Stimulated activated CD8-positive, alpha-beta memory T cell treated with anti-CD3 and anti-CD28 coated beads, Interleukin-7, amount 100 ng/mL, for 48 hours (primary cell): ENCODE data around the gene MEIS1.

ENCODE experiments used
- DNase-seq, 2 donors: peaks; one replicate each; pipeline ENCODE4 v3.0.0-alpha.2; 2020; ENCODE audit warnings: low read depth in 1 of 2; ENCODE audit errors: extremely low read depth in 1 of 2

MEIS1 gene

GRCh38 chr2:66561645-66562303 lies 126.8 kb downstream of the MEIS1 start:
- no peak for DNase-seq

DNA sequence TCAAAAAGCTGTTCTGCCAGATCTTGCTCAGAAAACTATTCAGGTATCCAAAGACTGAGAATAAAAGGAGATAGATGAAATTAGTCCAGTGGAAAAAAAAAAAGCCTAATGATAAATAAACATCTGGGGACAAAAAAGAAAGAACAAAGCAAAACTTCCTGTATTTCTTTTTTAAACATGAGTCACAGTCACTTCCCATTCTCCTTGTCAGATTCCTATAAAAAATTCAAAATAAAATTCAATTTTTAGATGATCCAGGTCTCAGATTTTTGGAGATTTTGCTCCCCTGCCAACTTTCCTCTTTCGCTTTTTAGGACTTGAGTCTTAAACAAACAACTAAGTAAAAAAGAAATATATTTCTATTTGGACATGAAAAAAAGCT lies 127.4 kb downstream of the MEIS1 start:
- no peak for DNase-seq

GRCh38 chr2:66563473-66563872 lies 128.5 kb downstream of the MEIS1 start:
- DNase-seq, result no peak

DNA sequence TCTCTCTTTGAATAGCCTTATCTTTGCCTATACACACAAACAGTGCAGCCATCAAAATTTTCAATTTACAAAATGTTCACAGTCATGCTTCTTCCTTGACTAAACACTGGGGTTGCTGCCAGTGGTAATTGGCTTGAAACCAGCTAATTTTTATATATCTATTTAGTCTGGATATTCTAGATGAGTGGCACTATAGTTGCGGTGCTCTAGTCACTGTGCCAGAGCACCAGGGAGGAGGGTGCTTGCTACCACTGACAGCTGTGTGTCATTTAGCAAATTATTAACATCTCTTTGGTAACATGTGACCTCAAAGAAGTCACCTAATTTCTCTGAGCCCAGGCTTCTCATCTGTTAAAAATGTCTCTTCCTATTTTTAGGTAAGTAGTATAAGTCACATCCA lies 130.4 kb downstream of the MEIS1 start:
- no peak for DNase-seq

DNA sequence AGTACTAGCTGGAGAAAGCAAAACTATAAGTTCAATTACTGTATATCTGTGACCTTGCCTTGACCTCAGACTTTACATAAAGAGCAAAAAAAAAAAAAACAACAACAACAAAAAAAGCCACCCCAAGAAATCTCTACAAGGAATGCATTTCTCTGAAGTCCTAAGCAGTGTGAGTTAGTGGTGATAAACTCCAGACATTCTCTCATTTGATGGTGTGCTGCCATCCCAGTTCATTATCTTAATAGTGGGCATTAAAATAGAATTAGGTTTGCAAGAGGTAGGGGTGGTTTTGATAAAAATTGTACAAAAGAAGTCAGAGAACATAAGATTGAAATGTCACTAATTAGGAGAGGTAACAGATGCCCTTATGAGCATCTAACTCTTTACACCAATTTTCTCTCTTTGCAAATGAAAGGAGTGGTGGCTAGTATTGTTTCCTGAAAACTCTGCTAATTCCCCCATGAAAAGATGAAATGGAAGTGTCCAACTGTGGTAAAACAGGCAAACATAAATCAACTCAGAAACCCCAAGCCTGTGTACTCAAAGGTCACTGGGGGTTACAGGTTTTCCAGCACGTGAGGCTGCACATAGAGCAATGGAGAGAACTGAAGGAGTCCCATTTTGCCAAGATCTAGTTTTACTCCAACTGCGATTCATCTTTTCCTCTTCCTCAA lies 131.9 kb downstream of the MEIS1 start:
- DNase-seq, result no peak

DNA sequence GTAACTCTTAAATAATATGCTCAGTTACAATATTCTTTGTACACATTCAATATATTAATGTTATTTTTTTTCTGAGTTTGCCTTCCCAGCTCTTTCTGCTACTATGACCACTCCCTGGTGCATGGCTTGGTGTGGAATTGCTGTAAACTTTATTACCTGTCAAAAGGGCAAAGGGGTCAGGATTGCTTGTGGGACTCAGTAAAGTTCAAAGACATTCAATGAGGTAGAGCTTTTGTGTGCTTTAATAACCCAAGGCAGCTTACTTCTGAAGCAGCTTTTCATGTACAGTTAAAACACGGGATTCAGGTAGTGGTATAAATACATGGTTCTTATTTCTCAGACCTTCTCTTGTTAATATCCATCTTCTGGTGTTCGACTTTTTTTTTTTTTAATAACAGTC lies 132.8 kb downstream of the MEIS1 start:
- DNase-seq, result no peak

DNA sequence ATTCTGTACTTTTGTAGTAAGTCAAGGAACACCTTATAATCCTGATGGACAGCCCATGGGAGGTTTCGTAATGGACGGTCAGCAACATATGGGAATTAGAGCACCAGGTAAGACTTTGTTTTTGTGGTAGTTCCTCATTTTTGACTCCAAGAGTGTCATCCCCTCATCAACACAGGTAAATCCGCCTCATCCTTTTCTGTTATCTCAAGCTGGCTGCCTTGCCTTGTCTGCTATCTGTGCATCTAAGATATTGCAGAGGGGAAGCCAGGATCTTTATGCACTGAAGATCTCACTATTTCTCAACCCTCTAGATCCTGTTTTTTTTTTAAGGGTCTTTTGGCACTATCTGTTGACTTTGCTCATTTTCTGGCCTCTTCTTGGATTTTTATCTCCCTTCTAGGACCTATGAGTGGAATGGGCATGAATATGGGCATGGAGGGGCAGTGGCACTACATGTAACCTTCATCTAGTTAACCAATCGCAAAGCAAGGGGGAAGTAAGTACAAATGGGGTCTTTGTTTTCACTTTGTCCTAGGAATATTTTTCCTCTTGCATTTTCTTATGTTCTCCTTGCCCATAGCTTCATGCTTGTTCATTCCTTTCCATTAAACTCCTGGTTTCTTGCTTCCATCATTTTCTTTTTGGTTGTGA lies 133.8 kb downstream of the MEIS1 start:
- no peak for DNase-seq

- DNase-seq, result no peak
Measured at GRCh38 chr2:66569321-66569851, 134.5 kb downstream of the MEIS1 start.

- no peak for DNase-seq
Measured at GRCh38 chr2:66569974-66570373, 135.0 kb downstream of the MEIS1 start.

GRCh38 chr2:66570471-66570870 lies 135.5 kb downstream of the MEIS1 start:
- DNase-seq, result no peak

- no peak for DNase-seq
Measured at GRCh38 chr2:66571918-66572317, 137.0 kb downstream of the MEIS1 start.

DNA sequence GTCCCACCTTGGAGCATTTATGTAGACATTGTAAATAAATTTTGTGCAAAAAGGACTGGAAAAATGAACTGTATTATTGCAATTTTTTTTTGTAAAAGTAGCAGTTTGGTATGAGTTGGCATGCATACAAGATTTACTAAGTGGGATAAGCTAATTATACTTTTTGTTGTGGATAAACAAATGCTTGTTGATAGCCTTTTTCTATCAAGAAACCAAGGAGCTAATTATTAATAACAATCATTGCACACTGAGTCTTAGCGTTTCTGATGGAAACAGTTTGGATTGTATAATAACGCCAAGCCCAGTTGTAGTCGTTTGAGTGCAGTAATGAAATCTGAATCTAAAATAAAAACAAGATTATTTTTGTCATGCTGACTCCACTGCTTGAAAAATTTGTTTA lies 137.5 kb downstream of the MEIS1 start:
- DNase-seq, result no peak

DNA sequence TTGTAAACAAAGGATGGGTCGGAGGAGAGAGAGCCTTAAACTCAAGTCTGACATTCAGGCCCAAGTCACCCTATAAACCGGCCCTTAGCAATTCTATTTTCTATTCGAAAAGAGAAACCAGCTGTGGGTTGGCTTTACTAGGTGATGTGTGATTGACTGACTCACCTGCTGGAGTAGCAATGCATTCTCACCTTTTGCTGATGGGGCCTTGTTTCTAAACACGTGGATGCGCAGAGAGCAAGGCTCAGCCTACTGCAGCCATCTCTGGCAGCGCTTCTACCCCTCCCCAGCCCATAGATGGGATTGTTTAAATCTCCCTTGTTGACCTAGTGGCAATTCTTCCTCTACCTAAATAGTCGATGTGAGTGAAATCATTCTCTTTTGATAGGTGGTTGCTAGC lies 138.5 kb downstream of the MEIS1 start:
- DNase-seq, result no peak

- no peak for DNase-seq
Measured at GRCh38 chr2:66573821-66574233, 138.9 kb downstream of the MEIS1 start.

DNA sequence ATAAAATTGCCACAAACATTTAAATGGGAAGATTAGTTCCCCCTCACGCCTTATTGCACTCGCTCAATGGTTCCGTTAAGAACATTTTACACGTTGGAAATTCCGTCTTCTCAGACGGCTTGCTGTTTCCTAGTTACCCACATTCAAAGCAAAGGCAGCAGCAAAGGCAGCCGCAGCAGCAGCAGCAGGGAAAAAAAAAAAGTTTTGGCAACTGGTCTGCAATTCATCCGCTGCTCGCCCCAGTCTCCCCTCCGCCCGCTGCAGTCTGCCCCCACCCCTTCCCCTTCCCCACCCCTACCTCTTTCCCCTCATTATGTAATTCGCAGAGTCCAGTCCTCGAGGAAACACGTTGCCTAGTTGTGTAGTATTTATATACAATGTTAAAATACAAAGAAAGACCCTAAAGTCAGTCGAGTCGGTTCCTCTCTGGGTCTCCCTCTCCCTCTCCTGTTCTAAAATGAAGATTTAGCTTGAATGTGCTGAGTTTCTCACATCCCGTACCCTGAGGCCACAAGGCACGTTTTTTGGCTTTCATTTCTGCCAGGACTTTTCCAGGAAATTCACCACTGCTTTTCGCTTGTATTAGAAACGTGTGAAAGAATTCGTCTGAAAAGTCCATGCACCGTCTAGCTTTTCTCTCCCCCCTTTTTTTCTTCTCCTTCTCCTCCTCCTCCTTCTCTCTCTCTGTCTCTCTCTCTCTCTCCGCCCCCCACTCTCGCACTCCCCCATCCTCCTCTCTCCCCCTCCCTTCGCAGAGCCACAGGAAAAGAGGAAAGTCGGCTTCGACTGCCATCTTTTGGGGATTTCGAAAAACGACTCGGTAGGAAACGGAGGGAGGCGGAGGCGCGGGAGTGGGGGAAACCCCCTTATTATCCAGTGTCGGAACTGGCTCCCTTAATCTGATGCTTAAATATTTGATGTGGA lies 140.0 kb downstream of the MEIS1 start:
- DNase-seq, result no peak

- no peak for DNase-seq
Measured at GRCh38 chr2:66575625-66576310, 140.8 kb downstream of the MEIS1 start.

GRCh38 chr2:66576311-66576560 lies 141.3 kb downstream of the MEIS1 start:
- DNase-seq, result no peak

DNA sequence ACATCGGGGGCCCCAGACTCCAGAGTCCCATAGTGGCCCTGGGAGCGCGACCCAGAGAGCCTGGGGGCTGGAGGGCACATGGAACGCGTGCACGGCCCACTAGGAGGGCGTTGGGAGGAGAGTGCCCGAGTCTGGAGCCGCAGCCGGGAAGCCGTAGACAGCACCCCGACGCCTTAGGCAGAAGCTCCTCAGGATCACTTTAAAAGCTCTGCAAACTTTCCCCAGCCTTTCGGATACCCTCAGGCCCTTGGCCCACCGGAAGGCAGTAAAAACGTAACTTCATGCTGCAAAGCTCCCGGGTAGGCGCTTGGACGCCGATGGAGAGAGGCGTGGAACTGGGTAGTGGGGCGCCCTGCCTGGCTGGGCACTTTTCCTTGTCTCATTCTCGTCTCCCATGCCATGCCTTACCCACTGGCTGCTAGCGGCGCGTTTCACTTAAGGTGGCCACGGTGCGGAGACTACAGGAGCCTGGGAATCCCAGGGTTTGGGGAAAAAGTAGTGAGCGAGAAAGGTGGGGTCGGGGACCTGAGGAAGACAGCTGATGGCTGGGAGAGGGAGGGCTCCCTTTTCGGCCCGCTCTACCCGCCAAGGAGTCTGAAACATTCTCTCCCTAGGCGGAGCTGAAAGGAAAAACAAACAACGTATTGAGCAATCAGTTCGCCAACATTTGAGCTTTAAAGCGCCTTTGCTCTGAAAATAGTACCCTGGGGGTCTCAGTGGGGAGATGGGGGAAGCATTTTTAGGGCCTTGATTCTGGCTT lies 141.8 kb downstream of the MEIS1 start:
- no peak for DNase-seq

DNA sequence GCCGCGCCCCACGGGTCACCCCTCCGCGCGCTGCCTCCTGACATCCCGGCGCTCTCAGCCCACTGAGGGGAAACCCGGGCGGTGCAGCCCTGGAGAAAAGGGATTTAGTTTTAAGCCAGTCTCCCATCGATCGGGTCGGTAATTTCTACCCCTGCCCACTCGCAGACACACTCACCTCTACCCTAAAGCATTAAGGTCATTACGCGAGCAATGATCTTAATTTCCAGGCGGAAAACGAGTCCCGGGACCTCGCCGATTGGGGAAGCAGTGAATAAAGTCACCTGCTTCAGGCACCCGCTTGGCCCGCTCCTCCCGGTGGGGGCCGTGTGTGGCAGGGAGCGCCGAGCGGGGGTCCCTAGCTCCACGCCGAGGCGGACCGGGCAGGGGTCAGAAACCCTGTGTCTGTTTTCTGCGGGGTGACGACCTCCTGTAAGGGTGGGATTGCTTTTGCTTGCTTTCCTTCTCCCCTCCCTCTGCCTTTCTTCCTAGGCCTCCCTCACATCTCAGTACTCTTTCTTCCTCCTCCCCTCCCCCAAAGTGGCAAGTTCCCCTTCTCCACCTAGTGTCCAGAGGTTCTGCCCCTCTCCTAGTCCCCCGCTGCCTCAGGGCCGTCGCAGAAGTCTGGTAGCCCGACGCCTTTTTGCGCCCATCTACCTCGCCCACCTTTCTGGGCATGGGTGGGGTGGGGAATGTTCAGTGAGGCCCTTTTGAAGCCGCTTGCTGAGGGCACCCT lies 142.6 kb downstream of the MEIS1 start:
- DNase-seq, result no peak
